ENCODE measurements around the gene CLC.
"Not testable (repeated sequence)": the region's sequence is repeated elsewhere in the genome, so short reads cannot be mapped to it uniquely, and the experiment has no call there.

CLC gene

DNA sequence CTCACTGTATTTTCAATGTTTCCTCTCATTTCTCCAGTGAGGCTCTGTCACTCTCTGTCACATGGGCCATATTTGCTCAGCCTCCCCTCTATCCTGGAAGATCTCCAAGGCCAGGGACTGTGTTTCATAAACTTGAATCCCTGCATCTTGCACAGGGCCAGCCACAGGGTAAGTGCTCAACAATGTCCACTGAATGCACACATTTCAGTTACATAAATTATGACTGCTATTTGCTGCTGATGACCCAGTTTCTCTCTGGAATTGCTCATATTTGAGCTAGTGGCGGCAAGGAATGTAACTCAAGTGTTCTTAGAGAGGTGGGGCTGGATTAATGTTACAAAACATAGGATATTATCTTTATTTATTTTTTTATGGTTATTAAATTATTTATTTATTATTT lies 6.1 kb downstream of the CLC start:
- H3K36me3 ChIP-seq (ENCODE audit: control insufficient read depth, insufficient read depth, low read length) = no peaks in the 10 kb centered on the region
- H3K4me1 ChIP-seq (ENCODE audit: control insufficient read depth, insufficient read depth, low read length, poor library complexity, severe bottlenecking) = no peaks in the 10 kb centered on the region
- no peaks in the 10 kb centered on the region for H3K9me3 ChIP-seq (ENCODE audit: control insufficient read depth, low read length)
- H3K4me3 ChIP-seq (ENCODE audit: extremely low read depth, insufficient read depth, low read length, poor library complexity, severe bottlenecking) = no peak overlapping the region
- no CpG with 5 or more reads among the region's 1 CpG for WGBS, 2 experiments (ENCODE audit: insufficient coverage in 2 of 2)
- H3K27ac ChIP-seq (ENCODE audit: low read depth, low read length, severe bottlenecking) = no peak overlapping the region

DNA sequence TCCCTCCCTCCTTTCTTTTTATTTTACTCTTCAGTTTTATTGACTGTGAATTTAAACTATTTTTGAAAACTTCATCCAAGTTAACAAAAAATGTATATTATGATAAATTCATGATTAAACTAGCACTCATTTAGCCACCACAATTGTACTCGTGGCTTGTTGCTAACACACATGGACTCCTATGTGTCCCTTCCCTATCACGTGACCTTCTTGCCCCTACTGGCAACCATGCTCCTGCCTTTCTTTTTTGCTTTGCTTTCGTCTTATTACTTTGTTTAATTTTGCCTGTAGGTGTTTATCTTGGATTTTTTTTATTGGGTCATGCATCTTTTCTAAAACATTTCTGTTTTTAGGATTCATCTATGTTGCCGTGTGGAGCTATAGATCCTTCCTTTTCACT lies 8.2 kb downstream of the CLC start:
- Histone ChIP-seq H3K4me1 (ENCODE audit: control insufficient read depth, insufficient read depth, low read length, poor library complexity, severe bottlenecking) (no peaks in the 10 kb centered on the region), H3K36me3 (ENCODE audit: control insufficient read depth, insufficient read depth, low read length) (no peaks in the 10 kb centered on the region), H3K27ac (ENCODE audit: low read depth, low read length, severe bottlenecking) (no peak overlapping the region), H3K9me3 (ENCODE audit: control insufficient read depth, low read length) (no peaks in the 10 kb centered on the region), H3K4me3 (ENCODE audit: extremely low read depth, insufficient read depth, low read length, poor library complexity, severe bottlenecking) (no peak overlapping the region)
- WGBS, 2 experiments (ENCODE audit: insufficient coverage in 2 of 2) = 69% methylated on average over 2 of the region's 4 CpGs; no CpG with 5 or more reads in 1 of the 2 experiments

DNA sequence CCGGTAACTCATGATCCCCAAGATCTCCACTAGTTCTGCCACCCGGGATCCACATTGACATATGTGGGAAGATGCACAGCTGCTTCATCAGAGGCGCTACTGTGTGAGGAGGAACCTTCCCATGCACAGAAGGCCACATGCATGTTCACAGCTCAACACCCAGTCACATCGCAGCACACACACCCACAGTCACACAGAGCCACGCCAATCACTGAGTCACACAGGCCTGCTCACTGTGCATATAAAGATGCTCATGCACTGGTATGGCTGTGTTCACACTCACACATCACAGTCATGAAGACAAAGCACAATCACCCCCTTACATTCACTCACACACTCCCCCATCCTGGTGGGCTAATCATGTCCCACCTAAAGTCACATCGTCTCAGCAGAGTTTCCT lies 9.8 kb downstream of the CLC start:
- no peak overlapping the region for H3K4me3 ChIP-seq (ENCODE audit: extremely low read depth, insufficient read depth, low read length, poor library complexity, severe bottlenecking)
- 84% methylated on average over 5 to 6 of the region's 6 CpGs for WGBS, 2 experiments (ENCODE audit: insufficient coverage in 2 of 2)
- H3K9me3 ChIP-seq (ENCODE audit: control insufficient read depth, low read length) = no peaks in the 10 kb centered on the region
- H3K27ac ChIP-seq (ENCODE audit: low read depth, low read length, severe bottlenecking) = no peak overlapping the region
- H3K36me3 ChIP-seq (ENCODE audit: control insufficient read depth, insufficient read depth, low read length) = no peaks in the 10 kb centered on the region
- no peaks in the 10 kb centered on the region for H3K4me1 ChIP-seq (ENCODE audit: control insufficient read depth, insufficient read depth, low read length, poor library complexity, severe bottlenecking)

DNA sequence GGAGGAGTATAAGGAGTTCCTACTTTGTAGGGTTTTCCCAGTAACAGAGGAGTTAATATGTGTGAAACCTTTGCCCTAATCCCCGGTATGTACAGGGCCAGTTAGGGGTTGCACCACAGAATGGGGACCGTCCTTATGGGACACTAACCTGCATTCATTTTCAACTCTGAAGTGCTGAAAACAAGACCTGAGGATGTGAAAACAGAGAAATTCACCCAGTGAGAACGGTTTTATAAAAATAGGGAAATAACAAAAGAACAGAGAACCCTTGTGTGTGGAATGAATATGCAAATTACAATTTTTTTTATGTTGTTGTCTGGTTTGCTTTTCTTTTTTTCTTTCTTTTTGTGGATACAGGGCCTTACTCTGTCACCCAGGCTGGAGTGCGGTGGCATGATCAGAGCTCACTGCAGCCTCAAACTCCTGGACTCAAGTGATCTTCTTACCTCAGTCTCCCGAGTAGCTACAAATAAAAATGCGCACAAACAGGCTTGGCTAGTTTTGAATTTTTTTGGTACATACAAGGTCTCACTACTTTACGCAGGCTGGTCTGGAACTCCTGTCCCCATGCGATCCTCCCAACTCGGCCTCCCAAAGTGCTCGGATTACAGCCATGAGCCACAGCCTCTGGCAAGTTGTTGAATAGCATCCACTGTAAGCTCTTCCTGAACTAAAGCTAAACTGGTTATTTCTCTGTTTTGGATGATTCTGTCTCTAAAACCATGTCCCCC lies 10.6 kb downstream of the CLC start:
- whole genome bisulfite sequencing, 2 experiments (ENCODE audit: insufficient coverage in 2 of 2) = 76 to 82% methylated on average over 7 to 9 of the region's 10 CpGs
- H3K27ac ChIP-seq (ENCODE audit: low read depth, low read length, severe bottlenecking) = no peak overlapping the region
- no peak overlapping the region for H3K4me3 ChIP-seq (ENCODE audit: extremely low read depth, insufficient read depth, low read length, poor library complexity, severe bottlenecking)
- H3K4me1 ChIP-seq (ENCODE audit: control insufficient read depth, insufficient read depth, low read length, poor library complexity, severe bottlenecking) = no peaks in the 10 kb centered on the region
- no peaks in the 10 kb centered on the region for H3K36me3 ChIP-seq (ENCODE audit: control insufficient read depth, insufficient read depth, low read length)
- no peaks in the 10 kb centered on the region for H3K9me3 ChIP-seq (ENCODE audit: control insufficient read depth, low read length)

DNA sequence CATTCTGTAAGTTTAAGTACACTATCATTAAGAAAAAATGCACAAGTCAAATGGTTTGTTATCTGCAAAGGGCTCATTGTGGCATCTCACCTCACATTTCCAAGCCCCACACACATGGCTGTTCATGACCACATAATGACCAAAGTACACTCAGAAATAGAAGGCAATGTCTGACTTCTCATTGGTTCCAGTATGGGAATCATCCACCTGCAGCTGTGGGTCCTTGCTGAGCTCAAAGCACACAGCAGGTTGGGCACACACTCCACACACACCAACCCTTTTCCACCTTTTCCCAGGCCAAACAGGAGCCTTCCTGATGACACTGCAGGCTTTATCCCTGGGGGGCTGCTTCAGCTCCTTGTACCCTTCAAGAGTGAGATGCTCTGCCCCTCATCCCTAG lies 11.8 kb downstream of the CLC start:
- Histone ChIP-seq H3K4me1 (ENCODE audit: control insufficient read depth, insufficient read depth, low read length, poor library complexity, severe bottlenecking) (no peaks in the 10 kb centered on the region), H3K9me3 (ENCODE audit: control insufficient read depth, low read length) (no peaks in the 10 kb centered on the region), H3K4me3 (ENCODE audit: extremely low read depth, insufficient read depth, low read length, poor library complexity, severe bottlenecking) (no peak overlapping the region), H3K36me3 (ENCODE audit: control insufficient read depth, insufficient read depth, low read length) (no peaks in the 10 kb centered on the region), H3K27ac (ENCODE audit: low read depth, low read length, severe bottlenecking) (no peak overlapping the region)

DNA sequence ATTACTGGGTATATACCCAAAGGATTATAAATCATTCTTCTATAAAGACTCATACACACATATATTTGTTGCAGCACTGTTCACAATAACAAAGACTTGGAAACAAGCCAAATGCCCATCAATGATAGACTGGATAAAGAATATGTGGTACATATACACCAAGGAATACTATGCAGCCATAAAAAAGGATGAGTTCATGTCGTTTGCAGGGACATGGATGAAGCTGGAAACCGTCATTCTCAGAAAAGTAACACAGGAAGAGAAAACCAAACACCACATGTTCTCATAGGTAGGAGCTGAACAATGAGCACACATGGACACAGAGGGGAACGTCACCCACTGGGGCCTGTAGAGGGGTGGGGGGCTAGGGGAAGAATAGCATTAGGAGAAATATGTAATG lies 17.7 kb downstream of the CLC start:
- H3K36me3 ChIP-seq (ENCODE audit: control insufficient read depth, insufficient read depth, low read length); H3K9me3 ChIP-seq (ENCODE audit: control insufficient read depth, low read length); H3K4me1 ChIP-seq (ENCODE audit: control insufficient read depth, insufficient read depth, low read length, poor library complexity, severe bottlenecking); H3K27ac ChIP-seq (ENCODE audit: low read depth, low read length, severe bottlenecking); H3K4me3 ChIP-seq (ENCODE audit: extremely low read depth, insufficient read depth, low read length, poor library complexity, severe bottlenecking): not testable (repeated sequence)
- WGBS, 2 experiments (ENCODE audit: insufficient coverage in 2 of 2) = 20 to 66% methylated on average over 1 to 2 of the region's 3 CpGs

DNA sequence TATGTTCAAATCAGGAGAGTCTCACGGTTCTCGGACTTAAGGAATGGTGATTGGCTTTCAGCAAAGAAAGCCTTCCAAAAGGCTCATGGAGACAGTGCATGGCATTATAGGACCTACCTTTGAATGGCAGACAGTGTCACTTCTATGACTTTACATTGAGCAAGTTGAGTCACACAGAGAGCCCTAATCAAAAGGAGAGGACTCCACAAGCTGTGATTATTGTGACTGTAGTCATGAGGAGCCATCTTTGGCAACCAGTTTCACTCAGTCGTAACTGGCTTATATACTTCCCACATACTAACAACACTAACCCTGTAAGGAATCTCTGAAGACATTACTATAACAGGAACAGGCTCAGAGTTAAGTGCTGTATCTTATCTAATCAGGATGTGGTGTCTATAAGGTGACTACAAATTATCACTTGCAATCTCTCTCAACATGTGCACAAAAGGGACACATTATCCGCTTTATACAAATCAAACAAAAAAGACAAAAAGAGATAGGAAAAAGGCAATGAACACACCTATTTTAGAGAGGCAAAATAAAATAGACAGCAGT lies 27.4 kb downstream of the CLC start:
- H3K4me3 ChIP-seq (ENCODE audit: extremely low read depth, insufficient read depth, low read length, poor library complexity, severe bottlenecking) = no peak overlapping the region

DNA sequence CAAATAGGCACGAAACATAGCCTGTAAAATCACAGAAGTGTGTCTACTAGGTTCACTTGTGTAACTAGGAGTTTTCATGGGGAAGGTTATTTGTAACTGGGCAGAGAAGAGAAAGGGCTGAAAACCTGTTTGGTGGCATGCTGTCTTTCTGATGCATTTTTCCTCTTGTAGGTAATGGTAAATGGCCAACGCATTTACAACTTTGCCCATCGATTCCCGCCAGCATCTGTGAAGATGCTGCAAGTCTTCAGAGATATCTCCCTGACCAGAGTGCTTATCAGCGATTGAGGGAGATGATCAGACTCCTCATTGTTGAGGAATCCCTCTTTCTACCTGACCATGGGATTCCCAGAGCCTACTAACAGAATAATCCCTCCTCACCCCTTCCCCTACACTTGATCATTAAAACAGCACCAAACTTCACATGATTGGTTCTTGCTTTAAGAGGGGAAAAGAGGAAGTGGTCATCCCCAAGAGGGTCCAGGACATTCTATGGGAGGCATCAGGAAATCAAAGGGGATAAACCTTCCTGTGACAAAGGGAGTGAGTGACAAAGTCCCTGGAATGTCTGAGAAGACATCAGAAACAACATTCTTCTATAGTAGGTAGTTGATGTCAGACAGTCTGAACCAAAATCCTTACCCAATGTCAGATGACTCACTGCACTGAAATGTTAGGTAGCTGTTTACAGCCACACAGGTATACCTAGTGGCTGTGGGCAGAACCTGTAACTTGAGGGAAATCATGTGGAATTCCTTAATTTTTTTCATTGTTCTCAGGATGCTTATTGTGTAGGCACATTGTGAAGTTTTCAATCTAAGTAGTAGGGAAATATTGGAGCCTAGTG lies 28.6 kb downstream of the CLC start:
- no peaks in the 10 kb centered on the region for H3K36me3 ChIP-seq (ENCODE audit: control insufficient read depth, insufficient read depth, low read length)
- 84 to 85% methylated on average over 4 to 5 of the region's 5 CpGs for WGBS, 2 experiments (ENCODE audit: insufficient coverage in 2 of 2)
- no peaks in the 10 kb centered on the region for H3K9me3 ChIP-seq (ENCODE audit: control insufficient read depth, low read length)
- no peak overlapping the region for H3K4me3 ChIP-seq (ENCODE audit: extremely low read depth, insufficient read depth, low read length, poor library complexity, severe bottlenecking)
- H3K4me1 ChIP-seq (ENCODE audit: control insufficient read depth, insufficient read depth, low read length, poor library complexity, severe bottlenecking) = no peaks in the 10 kb centered on the region
- H3K27ac ChIP-seq (ENCODE audit: low read depth, low read length, severe bottlenecking) = no peak overlapping the region

More for the DNA sequence above, 27.4 kb downstream of the CLC start:
- Histone ChIP-seq H3K4me1 (ENCODE audit: control insufficient read depth, insufficient read depth, low read length, poor library complexity, severe bottlenecking) (no peaks in the 10 kb centered on the region), H3K27ac (ENCODE audit: low read depth, low read length, severe bottlenecking) (no peak overlapping the region), H3K36me3 (ENCODE audit: control insufficient read depth, insufficient read depth, low read length) (no peaks in the 10 kb centered on the region), H3K9me3 (ENCODE audit: control insufficient read depth, low read length) (no peaks in the 10 kb centered on the region)
- 80 to 96% methylated on average over 2 to 3 of the region's 4 CpGs for WGBS, 2 experiments (ENCODE audit: insufficient coverage in 2 of 2)

DNA sequence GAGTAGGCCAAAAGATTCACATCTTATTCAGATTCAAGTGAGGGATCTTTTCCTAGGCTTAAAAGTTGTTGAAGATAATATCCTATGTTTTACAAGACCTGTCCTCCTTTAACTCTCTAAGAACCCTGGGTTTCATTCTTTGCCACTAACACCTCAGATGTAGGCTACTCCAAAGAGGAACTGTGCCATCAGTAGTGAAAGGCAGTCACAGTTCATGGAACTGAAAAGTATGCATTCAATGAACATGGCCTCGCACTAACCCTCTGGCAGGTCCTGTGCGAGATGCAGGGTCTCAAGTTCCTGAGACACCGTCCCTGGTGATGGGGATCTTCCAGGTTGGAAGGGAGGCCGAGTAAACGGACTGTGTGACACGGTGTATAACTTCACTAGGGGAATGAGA lies 29.2 kb downstream of the CLC start:
- 75 to 82% methylated on average over 6 of the region's 6 CpGs for WGBS, 2 experiments (ENCODE audit: insufficient coverage in 2 of 2)
- no peaks in the 10 kb centered on the region for H3K9me3 ChIP-seq (ENCODE audit: control insufficient read depth, low read length)
- H3K27ac ChIP-seq (ENCODE audit: low read depth, low read length, severe bottlenecking) = no peak overlapping the region

DNA sequence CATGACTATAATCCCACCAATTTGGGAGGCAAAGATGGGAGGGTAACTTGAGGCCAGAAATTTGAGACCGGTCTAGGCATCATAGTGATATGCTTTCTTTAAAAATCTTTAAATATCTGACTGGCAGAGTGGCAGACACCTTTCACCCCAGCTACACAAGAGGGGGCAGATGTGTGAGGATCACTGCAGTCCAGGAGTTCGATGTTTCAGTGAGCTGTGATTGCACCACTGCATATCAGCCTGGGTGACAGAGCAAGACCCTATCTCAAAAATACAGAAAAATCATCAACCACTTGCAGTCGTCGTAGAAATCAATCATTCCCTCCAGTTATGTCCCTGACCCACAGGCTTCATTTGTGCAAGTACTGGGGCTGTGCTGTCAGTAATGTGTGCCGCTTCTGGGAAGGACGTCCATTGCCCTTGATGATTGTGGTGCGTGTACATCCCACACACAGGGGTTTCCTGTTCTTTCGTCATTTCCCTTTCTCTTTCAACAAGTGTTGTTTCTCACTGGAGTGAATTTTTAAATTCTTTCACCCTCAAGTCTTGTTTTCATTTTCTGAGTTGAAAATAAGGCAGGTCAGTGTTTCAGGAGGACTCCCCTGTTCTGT lies 32.1 kb downstream of the CLC start:
- Histone ChIP-seq H3K4me3 (ENCODE audit: extremely low read depth, insufficient read depth, low read length, poor library complexity, severe bottlenecking) (no peak overlapping the region), H3K27ac (ENCODE audit: low read depth, low read length, severe bottlenecking) (no peak overlapping the region), H3K4me1 (ENCODE audit: control insufficient read depth, insufficient read depth, low read length, poor library complexity, severe bottlenecking) (no peaks in the 10 kb centered on the region), H3K9me3 (ENCODE audit: control insufficient read depth, low read length) (no peaks in the 10 kb centered on the region), H3K36me3 (ENCODE audit: control insufficient read depth, insufficient read depth, low read length) (no peaks in the 10 kb centered on the region)
- 71 to 80% methylated on average over 3 of the region's 8 CpGs for WGBS, 2 experiments (ENCODE audit: insufficient coverage in 2 of 2)

More for the DNA sequence above, 29.2 kb downstream of the CLC start:
- no peaks in the 10 kb centered on the region for H3K4me1 ChIP-seq (ENCODE audit: control insufficient read depth, insufficient read depth, low read length, poor library complexity, severe bottlenecking)
- H3K36me3 ChIP-seq (ENCODE audit: control insufficient read depth, insufficient read depth, low read length) = no peaks in the 10 kb centered on the region
- no peak overlapping the region for H3K4me3 ChIP-seq (ENCODE audit: extremely low read depth, insufficient read depth, low read length, poor library complexity, severe bottlenecking)
